MCF 10A (cell line): ENCODE data around the gene TBC1D9. TPM values are rescaled to one million over a fixed set of nuclear protein-coding genes. Genes with fewer than 3 reads are reported as not detected.

Experiments
- BruUV-seq: library from RNA; stranded (reverse); fragments of 400-500 nt; replicated peaks from 2 replicates; lab custom pipeline; 2021; lab: Mats Ljungman, UMichigan
- CTCF ChIA-PET: fragments of 300-600 bp; sonication (Branson Sonifier 250); formaldehyde crosslinking; extraction: SDS; loops from one replicate; lab custom pipeline; 2021; ENCODE audit warnings: antibody characterized with exemption, inconsistent platforms; lab: Yijun Ruan, JAX
- POLR2A ChIA-PET: fragments of 300-600, 350-650 bp; sonication (Branson Sonifier 250); formaldehyde crosslinking; extraction: SDS; loops from one replicate; lab custom pipeline; 2020; ENCODE audit warnings: antibody characterized with exemption, inconsistent platforms; lab: Yijun Ruan, JAX
- DNase-seq: peaks from one replicate; pipeline ENCODE4 v3.0.0-alpha.2; 2018; ENCODE audit not compliant: unreplicated experiment
- H3K27ac Mint-ChIP-seq: one replicate; pipeline ENCODE4 v1.8.0; 2022; ENCODE audit warnings: mild to moderate bottlenecking, low read depth, mixed read lengths; ENCODE audit not compliant: unreplicated experiment
- H3K27me3 Mint-ChIP-seq: one replicate; pipeline ENCODE4 v1.8.0; 2022; ENCODE audit warnings: mixed read lengths; ENCODE audit not compliant: insufficient read depth, unreplicated experiment
- H3K36me3 Mint-ChIP-seq: one replicate; pipeline ENCODE4 v1.8.0; 2022; ENCODE audit warnings: mild to moderate bottlenecking, moderate library complexity, mixed read lengths; ENCODE audit not compliant: insufficient read depth, unreplicated experiment
- H3K4me1 Mint-ChIP-seq: one replicate; pipeline ENCODE4 v1.8.0; 2022; ENCODE audit warnings: mixed read lengths; ENCODE audit not compliant: insufficient read depth, unreplicated experiment
- H3K4me3 Mint-ChIP-seq: one replicate; pipeline ENCODE4 v1.8.0; 2022; ENCODE audit warnings: mild to moderate bottlenecking, moderate library complexity, mixed read lengths; ENCODE audit not compliant: unreplicated experiment
- H3K9me3 Mint-ChIP-seq: one replicate; pipeline ENCODE4 v1.8.0; 2022; ENCODE audit warnings: mixed read lengths; ENCODE audit not compliant: unreplicated experiment
- CTCF ChIP-seq: fragments of 200-600 bp; IDR thresholded peaks from one replicate; pipeline ENCODE4 v1.8.0; 2022; ENCODE audit warnings: antibody characterized with exemption, mild to moderate bottlenecking; ENCODE audit not compliant: unreplicated experiment
- intact Hi-C: fragments of 100-400 bp; cut with micrococcal nuclease; formaldehyde crosslinking; loops from 2 replicates; pipeline ENCODE4 v1.14.1; 2022
- total RNA-seq: library from RNA; stranded (reverse); gene quantifications from 2 replicates; pipeline ENCODE4 v1.2.3, GENCODE V29; 2022

The TBC1D9 gene
- total RNA-seq, 1 experiment from 2014 or later = 17.4 TPM

DNA sequence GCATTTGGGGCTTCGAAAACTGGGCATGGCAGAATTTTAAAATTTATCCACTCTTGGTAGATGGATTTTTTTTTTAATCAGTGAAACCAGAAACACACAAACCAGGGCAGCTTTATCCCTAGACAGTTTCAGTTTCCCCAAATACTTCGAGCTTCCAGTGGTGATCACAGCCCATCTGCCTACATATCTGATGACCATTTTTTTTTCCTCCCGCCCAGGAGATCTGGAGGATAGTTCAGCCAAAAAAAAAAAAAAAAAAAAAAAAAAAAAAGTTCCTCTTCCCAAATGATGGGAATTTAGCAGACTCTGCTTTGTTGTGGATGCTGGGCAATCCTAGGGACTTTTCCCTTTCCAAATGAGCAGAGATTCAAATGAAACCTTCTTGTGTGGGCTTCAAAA is 1.0 kb upstream of the TBC1D9 start:
- CTCF ChIA-PET = interaction anchor here (0.6 to 1.4 kb wide), 9 partner anchors 33 to 665 kb away, joined by 3 to 5 read pairs (median 3); no protein-coding TSS in a partner anchor
- BruUV-seq = no TSS peak
- intact Hi-C loops = loop anchor here (5.0 to 10.0 kb wide), 4 partner anchors 92 to 385 kb away; partner anchors contain the start of genes ELMOD2 and SCOC
- H3K4me3 Mint-ChIP-seq = peak overlapping the region; percentile 82
- H3K27me3 Mint-ChIP-seq = no peaks in the 10 kb centered on the region
- H3K36me3 Mint-ChIP-seq = no peaks in the 10 kb centered on the region
- no peak for DNase-seq
- POLR2A ChIA-PET = interaction anchor here (0.7 to 1.8 kb wide), 26 partner anchors 7 to 422 kb away, joined by 3 to 19 read pairs (median 4); no protein-coding TSS in a partner anchor
- H3K9me3 Mint-ChIP-seq = no peaks in the 10 kb centered on the region
- H3K27ac Mint-ChIP-seq = peak overlapping the region; percentile 57
- H3K4me1 Mint-ChIP-seq = peaks cover 16% of the 10 kb centered on the region
- TF ChIP-seq CTCF = no peak

- CTCF ChIA-PET = interaction anchor here (0.7 to 1.4 kb wide), 4 partner anchors 16 to 118 kb away, joined by 3 to 5 read pairs (median 4); no protein-coding TSS in a partner anchor
Measured at GRCh38 chr4:140755774-140756318, 339 bp downstream of the TBC1D9 start.

GRCh38 chr4:140754918-140755773 is 1.0 kb downstream of the TBC1D9 start:
- intact Hi-C loops = loop anchor here (5.0 to 10.0 kb wide), 4 partner anchors 90 to 383 kb away; partner anchors contain the start of genes ELMOD2 and SCOC
- peak; percentile 26 for DNase-seq
- BruUV-seq = TSS peak; percentile 44
- Mint-ChIP-seq H3K4me3 (peak overlapping the region; percentile 82), H3K9me3 (no peaks in the 10 kb centered on the region), H3K27ac (peak overlapping the region; percentile 51), H3K27me3 (no peaks in the 10 kb centered on the region), H3K4me1 (peaks cover 21% of the 10 kb centered on the region), H3K36me3 (no peaks in the 10 kb centered on the region)
- TF ChIP-seq CTCF = no peak
- POLR2A ChIA-PET = interaction anchor here (0.6 to 2.9 kb wide), 5 partner anchors 12 to 816 kb away, joined by 3 to 24 read pairs (median 4); no protein-coding TSS in a partner anchor
- CTCF ChIA-PET = interaction anchor here (0.6 to 0.9 kb wide), 2 partner anchors 9 to 47 kb away, joined by 3 read pairs; no protein-coding TSS in a partner anchor

More at GRCh38 chr4:140755774-140756318, 339 bp downstream of the TBC1D9 start:
- POLR2A ChIA-PET = interaction anchor here (0.5 to 1.8 kb wide), 27 partner anchors 8 to 1302 kb away, joined by 3 to 19 read pairs (median 4); partner anchors contain the start of gene RAB33B
- H3K4me3 Mint-ChIP-seq = peak overlapping the region; percentile 82
- intact Hi-C loops = loop anchor here (1.0 to 10.0 kb wide), 5 partner anchors 91 to 384 kb away; partner anchors contain the start of genes ELMOD2 and SCOC
- peak; percentile 30 for DNase-seq
- H3K36me3 Mint-ChIP-seq = no peaks in the 10 kb centered on the region
- H3K9me3 Mint-ChIP-seq = no peaks in the 10 kb centered on the region
- BruUV-seq = no TSS peak
- peak overlapping the region; percentile 51 for H3K27ac Mint-ChIP-seq
- H3K4me1 Mint-ChIP-seq = peaks cover 21% of the 10 kb centered on the region
- H3K27me3 Mint-ChIP-seq = no peaks in the 10 kb centered on the region
- no peak for TF ChIP-seq CTCF
